LNCAP (cell line): ENCODE measurements around the gene COL17A1.

Experiments
- TF ChIP-seq, protein P1 (sequence below): fragments of 450-650 bp; IDR thresholded peaks from 2 replicates; pipeline ENCODE4 v1.5.1; 2017; ENCODE audit warnings: mild to moderate bottlenecking

COL17A1 gene

DNA sequence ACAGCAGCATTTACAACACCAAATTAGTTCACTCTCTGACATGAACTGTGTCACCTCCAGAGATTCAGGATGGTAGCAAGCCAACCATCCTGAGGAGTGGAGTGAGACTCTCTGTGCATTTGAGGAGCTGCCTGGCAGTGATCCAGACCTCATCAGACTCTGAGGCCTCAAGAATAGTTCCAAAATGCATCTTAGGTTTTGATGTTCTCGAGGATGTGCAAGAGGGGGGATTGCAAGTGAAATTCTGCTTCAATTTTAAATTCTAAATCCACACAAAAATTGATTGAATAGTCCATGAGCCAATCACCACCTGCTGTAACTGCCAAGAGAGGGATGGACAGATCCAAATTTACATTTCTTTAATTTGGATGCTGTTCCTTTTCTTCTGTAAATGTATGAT, 69.0 kb downstream of the COL17A1 start:
- TF ChIP-seq, protein P1, sequence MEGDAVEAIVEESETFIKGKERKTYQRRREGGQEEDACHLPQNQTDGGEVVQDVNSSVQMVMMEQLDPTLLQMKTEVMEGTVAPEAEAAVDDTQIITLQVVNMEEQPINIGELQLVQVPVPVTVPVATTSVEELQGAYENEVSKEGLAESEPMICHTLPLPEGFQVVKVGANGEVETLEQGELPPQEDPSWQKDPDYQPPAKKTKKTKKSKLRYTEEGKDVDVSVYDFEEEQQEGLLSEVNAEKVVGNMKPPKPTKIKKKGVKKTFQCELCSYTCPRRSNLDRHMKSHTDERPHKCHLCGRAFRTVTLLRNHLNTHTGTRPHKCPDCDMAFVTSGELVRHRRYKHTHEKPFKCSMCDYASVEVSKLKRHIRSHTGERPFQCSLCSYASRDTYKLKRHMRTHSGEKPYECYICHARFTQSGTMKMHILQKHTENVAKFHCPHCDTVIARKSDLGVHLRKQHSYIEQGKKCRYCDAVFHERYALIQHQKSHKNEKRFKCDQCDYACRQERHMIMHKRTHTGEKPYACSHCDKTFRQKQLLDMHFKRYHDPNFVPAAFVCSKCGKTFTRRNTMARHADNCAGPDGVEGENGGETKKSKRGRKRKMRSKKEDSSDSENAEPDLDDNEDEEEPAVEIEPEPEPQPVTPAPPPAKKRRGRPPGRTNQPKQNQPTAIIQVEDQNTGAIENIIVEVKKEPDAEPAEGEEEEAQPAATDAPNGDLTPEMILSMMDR, result no peak

DNA sequence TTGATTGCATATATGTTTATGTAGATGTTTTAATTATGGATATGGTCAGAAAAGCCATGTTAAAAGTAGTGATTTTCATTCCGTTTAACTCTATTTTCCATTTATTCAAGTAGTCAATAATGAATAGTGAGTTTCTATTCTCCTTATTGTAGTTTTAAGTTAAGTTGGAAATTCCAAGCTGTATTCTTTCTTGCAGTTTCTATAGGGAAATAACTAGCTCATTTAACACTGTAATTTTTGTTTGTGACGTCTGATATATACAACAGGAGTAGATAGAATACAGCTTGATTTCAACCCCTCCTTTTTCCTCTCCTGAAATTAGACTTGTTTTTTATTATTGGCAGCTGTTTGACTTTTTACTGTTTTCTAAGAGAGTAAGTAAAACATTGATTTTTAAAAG, 71.5 kb downstream of the COL17A1 start:
- TF ChIP-seq, protein P1, result no peak

DNA sequence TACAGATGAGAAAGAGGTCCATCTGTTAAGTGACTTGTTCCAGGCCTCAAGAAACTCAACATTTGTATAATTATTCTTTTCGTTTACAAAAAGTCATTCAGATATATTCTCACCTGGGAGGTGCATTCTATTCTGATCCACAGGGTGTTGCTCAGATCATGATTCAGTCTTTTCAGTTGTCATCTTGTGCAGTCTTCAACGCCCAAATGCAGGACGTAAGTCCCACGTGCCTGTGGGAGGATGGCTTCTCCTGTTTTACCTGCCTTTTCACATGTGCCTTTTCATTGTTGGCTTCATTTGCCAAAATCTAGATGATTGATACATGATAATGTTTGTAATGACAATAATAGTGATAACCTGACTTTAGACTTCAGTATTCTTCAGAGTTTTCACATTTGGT, 72.2 kb downstream of the COL17A1 start:
- TF ChIP-seq, protein P1, result no peak

DNA sequence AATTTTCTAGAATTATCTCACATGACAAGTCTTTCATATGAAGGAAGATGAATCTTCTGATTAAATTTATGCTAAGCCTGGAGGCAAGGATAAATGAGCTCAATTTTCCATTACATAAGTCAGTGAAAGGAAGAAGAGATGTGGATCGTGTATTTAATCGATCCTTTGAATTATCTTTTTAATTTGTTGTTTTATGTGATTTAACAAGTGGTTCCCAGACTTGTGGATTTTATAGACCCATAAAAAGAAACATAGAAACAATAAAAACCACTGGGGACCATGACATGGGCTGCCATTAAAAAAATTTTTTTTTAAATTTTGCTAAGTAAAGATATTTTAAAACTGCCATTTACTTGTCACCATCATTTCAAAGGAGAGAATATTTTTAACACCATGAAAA, 73.8 kb downstream of the COL17A1 start:
- TF ChIP-seq, protein P1, result no peak

DNA sequence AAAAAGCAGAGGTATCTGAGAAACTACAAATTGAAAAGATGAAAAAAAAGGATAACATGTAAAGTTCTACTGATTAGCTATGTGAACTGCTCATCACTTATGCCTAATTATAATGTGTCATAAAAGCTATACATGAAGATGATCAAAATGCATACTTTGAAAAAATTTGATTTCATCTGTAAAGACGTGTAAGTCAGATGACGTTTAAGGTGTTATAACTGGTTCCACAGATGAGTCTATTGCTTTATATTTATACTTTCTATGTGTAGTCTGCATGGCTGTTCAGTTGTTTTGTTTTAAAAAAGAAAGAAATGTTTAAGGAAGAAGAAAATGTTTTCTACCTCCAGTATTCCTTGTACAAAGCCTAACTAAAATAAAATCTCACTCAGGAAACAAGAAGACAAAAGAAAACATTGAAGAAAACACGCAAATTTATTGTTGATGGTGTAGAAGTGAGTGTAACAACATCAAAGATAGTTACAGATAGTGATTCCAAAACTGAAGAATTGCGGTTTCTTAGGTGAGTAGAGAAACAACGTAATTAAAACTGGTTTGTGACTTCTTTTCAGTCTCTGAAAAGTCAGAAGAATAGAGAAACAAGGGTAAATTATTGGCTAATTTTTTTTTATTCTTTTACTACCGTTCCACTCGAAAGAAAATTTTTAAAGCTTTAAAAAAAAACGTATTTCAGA, 80.4 kb downstream of the COL17A1 start:
- TF ChIP-seq, protein P1, result no peak

DNA sequence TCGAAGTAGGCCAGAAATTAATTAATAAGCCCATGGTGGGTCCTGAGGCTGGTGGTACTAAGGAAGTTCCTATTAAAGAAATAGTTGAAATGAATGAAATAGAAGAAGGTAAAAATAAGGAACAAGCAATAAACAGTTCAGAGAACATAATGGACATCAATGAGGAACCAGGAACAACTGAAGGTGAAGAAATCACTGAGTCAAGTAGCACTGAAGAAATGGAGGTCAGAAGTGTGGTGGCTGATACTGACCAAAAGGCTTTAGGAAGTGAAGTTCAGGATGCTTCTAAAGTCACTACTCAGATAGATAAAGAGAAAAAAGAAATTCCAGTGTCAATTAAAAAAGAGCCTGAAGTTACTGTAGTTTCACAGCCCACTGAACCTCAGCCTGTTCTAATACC, 82.8 kb downstream of the COL17A1 start:
- TF ChIP-seq, protein P1, result no peak

DNA sequence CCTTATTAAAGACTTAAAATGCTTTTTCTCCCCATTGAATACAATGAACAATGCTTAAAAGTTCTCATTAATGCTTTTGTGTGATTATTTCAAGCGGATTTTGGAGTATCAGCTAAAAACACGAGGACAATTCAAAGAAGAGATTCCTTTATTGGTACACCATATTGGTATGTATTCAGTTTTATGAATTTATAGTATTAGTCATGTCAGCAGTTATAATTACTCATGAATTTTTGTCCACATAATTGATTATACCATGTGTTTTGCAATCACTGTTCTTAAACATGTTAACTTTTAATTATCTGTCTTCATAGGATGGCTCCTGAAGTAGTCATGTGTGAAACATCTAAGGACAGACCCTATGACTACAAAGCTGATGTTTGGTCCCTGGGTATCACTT, 86.9 kb downstream of the COL17A1 start:
- TF ChIP-seq, protein P1, result no peak

DNA sequence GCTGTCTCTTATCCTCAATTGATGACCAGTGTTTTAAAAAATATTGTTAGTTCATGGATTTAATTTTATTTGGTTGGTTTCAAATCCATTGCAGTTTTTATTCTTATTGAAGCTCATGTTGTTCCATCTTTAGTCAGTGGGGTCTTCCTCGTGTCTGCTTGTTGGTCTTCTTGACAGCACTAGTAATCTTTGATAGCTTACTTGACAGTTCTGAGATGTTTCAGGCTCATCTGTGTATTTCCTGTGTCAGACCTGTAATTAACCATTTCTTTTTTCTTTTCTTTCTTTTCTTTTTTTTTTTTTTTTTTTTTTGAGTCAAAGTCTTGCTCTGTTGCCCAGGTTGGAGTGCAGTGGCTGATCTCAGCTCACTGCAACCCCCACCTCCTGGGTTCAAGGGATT, 90.5 kb downstream of the COL17A1 start:
- TF ChIP-seq, protein P1, result no peak
